Activated CD8-positive, alpha-beta T cell treated with anti-CD3 and anti-CD28 coated beads for 36 hours (primary cell): Measurements from ENCODE around the gene LMTK2. TPM values are rescaled to one million over a fixed set of nuclear protein-coding genes. Genes with fewer than 3 reads are reported as not detected.

Experiments used
- ATAC-seq: fragments of 200-7000 bp; cut with Tn5 transposase; one replicate; pipeline ENCODE4 v1.10.0; 2021; ENCODE audit warnings: mild to moderate bottlenecking, moderate library complexity
- CTCF ChIA-PET: fragments of 350-600 bp; sonication (Branson Sonifier 250); formaldehyde crosslinking; loops from one replicate; lab custom pipeline; 2021; ENCODE audit warnings: antibody characterized with exemption; lab: Charles Lee
- POLR2A ChIA-PET: fragments of 350-600 bp; sonication (Branson Sonifier 250); formaldehyde crosslinking; loops from one replicate; lab custom pipeline; 2021; ENCODE audit warnings: antibody characterized with exemption; lab: Charles Lee
- DNase-seq: peaks from one replicate; pipeline ENCODE4 v3.0.0-alpha.2; 2020
- H3K27ac Mint-ChIP-seq: one replicate; pipeline ENCODE4 v1.8.0; 2021; ENCODE audit warnings: mild to moderate bottlenecking, mixed read lengths
- H3K27me3 Mint-ChIP-seq: one replicate; pipeline ENCODE4 v1.8.0; 2021; ENCODE audit warnings: mixed read lengths
- H3K36me3 Mint-ChIP-seq: one replicate; pipeline ENCODE4 v1.8.0; 2021; ENCODE audit warnings: low read depth, mixed read lengths
- H3K4me1 Mint-ChIP-seq: one replicate; pipeline ENCODE4 v1.8.0; 2021; ENCODE audit warnings: low read depth, mixed read lengths
- H3K4me3 Mint-ChIP-seq: one replicate; pipeline ENCODE4 v1.8.0; 2021; ENCODE audit warnings: mild to moderate bottlenecking, moderate library complexity, mixed read lengths
- H3K9me3 Mint-ChIP-seq: one replicate; pipeline ENCODE4 v1.8.0; 2021; ENCODE audit warnings: mixed read lengths
- intact Hi-C: fragments of 100-400 bp; cut with micrococcal nuclease; formaldehyde crosslinking; loops from one replicate; pipeline ENCODE4 v1.10.0; 2022
- total RNA-seq, 2 experiments: library from RNA; stranded (reverse); gene quantifications; one replicate each; pipeline ENCODE4 v1.2.3, GENCODE V29; 2021
- TF ChIP-seq, protein P1 (sequence below): fragments of 200-600 bp; IDR thresholded peaks from one replicate; pipeline ENCODE4 v1.8.0; 2022; ENCODE audit warnings: antibody characterized with exemption, mild to moderate bottlenecking

Gene LMTK2
- total RNA-seq, 2 experiments from 2014 or later: 9.4 to 11.5 TPM

DNA sequence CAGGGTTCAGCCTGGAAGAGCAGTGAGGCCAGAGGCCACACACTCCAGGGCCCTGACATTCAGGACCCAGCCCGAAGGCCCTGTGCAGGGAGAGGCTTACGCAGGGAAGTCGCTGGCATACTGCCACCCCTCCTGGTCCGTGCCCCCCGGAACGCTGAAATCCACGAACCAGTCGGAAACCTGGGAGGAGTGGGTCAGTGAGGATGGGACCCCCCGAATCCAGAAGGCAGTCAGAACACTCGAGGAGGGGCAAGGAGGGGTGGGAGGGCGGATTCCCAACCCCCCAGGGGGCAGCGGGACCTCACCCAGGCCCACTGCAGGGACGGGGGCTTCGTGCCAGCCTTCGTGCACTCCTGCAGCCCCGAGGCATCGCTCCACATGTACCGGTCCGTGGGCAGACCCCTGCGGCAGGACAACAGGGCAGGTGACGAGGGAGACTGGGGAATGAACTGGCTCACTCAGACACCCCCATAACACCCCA is 118.1 kb downstream of the LMTK2 start:
- ATAC-seq (no peak), DNase-seq (no peak)
- ChIA-PET POLR2A (no interaction called here), CTCF (no interaction called here)
- no peak overlapping the region for H3K27ac Mint-ChIP-seq
- TF ChIP-seq, protein P1, sequence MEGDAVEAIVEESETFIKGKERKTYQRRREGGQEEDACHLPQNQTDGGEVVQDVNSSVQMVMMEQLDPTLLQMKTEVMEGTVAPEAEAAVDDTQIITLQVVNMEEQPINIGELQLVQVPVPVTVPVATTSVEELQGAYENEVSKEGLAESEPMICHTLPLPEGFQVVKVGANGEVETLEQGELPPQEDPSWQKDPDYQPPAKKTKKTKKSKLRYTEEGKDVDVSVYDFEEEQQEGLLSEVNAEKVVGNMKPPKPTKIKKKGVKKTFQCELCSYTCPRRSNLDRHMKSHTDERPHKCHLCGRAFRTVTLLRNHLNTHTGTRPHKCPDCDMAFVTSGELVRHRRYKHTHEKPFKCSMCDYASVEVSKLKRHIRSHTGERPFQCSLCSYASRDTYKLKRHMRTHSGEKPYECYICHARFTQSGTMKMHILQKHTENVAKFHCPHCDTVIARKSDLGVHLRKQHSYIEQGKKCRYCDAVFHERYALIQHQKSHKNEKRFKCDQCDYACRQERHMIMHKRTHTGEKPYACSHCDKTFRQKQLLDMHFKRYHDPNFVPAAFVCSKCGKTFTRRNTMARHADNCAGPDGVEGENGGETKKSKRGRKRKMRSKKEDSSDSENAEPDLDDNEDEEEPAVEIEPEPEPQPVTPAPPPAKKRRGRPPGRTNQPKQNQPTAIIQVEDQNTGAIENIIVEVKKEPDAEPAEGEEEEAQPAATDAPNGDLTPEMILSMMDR: no peak
- H3K9me3 Mint-ChIP-seq: no peaks in the 10 kb centered on the region
- H3K36me3 Mint-ChIP-seq: peaks cover 5% of the 10 kb centered on the region
- H3K4me1 Mint-ChIP-seq: no peaks in the 10 kb centered on the region
- no peaks in the 10 kb centered on the region for H3K27me3 Mint-ChIP-seq
- no peak overlapping the region for H3K4me3 Mint-ChIP-seq
- intact Hi-C loops: no loop called here

DNA sequence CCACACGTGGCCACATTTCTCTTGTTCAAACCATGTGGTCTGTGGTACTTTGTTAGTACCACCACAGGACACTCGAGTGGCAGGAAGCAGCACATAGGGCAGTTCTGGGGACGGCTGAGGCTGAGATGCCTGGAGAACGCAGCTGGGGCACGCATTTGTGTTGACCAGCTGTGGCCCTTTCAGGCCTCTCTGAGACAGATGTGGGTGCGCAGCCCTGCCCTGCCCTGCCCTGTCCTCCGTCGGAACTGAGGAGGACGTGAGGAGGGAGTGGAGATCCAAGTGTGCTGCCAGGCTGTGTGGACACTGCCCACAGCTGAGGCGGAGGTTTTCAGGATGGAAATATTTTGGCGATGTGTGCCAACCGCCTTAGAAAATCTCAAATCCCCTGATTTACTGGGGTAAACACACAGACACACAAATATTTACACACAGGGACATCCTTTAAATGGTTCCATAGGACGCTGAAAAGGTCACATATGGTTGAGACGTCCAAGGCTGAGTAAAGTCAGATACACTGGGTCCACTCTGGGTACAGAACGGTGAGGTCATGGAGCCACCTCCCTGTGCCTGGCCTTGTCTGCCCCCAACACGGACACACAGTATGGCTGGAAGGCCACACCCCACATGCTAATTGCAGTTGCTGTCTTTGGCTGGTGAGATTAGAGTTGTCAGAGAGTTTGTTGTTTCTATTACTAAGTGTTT is 119.4 kb downstream of the LMTK2 start:
- ChIA-PET CTCF (no interaction called here), POLR2A (no interaction called here)
- Mint-ChIP-seq H3K4me1 (no peaks in the 10 kb centered on the region), H3K27me3 (no peaks in the 10 kb centered on the region), H3K27ac (no peak overlapping the region), H3K4me3 (no peak overlapping the region), H3K36me3 (peaks cover 5% of the 10 kb centered on the region), H3K9me3 (no peaks in the 10 kb centered on the region)
- TF ChIP-seq, protein P1: no peak
- intact Hi-C loops: no loop called here
- DNase-seq (no peak), ATAC-seq (no peak)

DNA sequence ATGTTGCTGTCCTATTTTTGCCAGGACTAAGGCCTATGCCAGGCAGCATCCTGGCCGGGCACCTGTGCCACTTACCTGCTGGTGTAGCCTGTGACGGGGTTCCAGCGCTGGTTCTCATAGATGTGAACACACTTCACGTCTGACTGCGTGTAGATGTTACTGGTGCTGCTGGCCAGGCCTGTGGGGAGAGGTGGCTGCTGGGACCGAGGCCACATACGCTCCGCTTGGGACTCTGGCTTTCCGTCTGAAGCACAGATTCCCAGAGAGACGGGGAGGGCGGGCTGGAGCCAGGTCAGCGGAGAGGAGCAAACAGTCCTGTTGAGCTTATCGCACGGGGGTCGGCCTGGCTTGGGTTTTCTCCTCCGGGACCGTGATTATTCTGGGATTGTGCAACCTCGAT is 121.3 kb downstream of the LMTK2 start:
- no peak overlapping the region for H3K4me3 Mint-ChIP-seq
- H3K27ac Mint-ChIP-seq: no peak overlapping the region
- H3K27me3 Mint-ChIP-seq: no peaks in the 10 kb centered on the region
- POLR2A ChIA-PET: interaction anchor here (0.8 kb wide), 2 partner anchors 10 to 14 kb away, joined by 3 read pairs; no protein-coding TSS in a partner anchor
- no peaks in the 10 kb centered on the region for H3K4me1 Mint-ChIP-seq
- ATAC-seq: no peak
- DNase-seq: no peak
- CTCF ChIA-PET: no interaction called here
- TF ChIP-seq, protein P1: no peak
- H3K9me3 Mint-ChIP-seq: no peaks in the 10 kb centered on the region
- no peaks in the 10 kb centered on the region for H3K36me3 Mint-ChIP-seq
- intact Hi-C loops: no loop called here

DNA sequence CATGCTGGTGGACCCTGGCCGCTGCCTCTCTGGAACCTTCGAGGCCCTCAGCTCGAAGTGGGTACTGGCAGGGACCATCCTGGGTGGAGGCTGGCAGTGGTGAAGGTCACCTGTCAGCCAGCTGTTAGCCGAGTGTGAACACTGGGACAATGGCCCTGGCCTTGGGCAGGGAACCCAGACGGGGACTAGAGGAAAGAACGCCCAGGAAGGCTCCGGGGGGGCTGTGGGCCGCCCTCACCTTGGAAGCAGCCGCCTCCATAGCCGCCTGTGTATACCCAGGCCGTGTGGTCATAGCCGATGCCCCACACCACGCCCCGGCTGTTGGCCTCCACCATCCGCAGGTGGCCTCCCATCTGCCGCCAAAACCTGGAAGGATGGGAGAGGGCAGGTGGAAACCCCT is 122.1 kb downstream of the LMTK2 start:
- ATAC-seq (no peak), DNase-seq (no peak)
- TF ChIP-seq, protein P1: no peak
- H3K27me3 Mint-ChIP-seq: no peaks in the 10 kb centered on the region
- intact Hi-C loops: no loop called here
- H3K4me3 Mint-ChIP-seq: no peak overlapping the region
- no peaks in the 10 kb centered on the region for H3K36me3 Mint-ChIP-seq
- H3K27ac Mint-ChIP-seq: no peak overlapping the region
- H3K9me3 Mint-ChIP-seq: no peaks in the 10 kb centered on the region
- CTCF ChIA-PET: no interaction called here
- H3K4me1 Mint-ChIP-seq: no peaks in the 10 kb centered on the region
- POLR2A ChIA-PET: interaction anchor here (0.8 kb wide), 1 partner anchor 10 kb away, joined by 3 read pairs; no protein-coding TSS in a partner anchor

DNA sequence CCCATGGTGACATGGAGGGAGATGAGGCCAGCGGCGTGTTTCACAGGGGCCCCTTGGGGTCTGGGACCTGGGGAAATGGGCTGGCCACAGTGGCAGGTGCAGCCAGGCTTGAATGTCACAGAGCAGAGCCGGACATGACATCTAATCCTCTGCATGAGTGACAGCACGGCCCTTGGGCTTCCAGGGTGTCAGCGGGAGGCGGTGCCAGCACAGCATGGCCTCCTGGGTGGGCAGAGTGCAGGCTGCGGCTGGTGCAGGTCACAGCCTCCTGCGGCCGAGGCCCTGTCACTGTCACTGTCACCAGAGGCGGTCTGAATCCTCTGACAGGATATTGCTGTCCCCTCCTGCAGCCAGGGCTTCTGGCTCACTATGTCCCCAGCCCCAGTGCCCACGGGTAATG is 122.8 kb downstream of the LMTK2 start:
- no peaks in the 10 kb centered on the region for H3K9me3 Mint-ChIP-seq
- POLR2A ChIA-PET: no interaction called here
- H3K4me1 Mint-ChIP-seq: no peaks in the 10 kb centered on the region
- no peak overlapping the region for H3K27ac Mint-ChIP-seq
- no peak for DNase-seq
- CTCF ChIA-PET: no interaction called here
- H3K27me3 Mint-ChIP-seq: no peaks in the 10 kb centered on the region
- no peak overlapping the region for H3K4me3 Mint-ChIP-seq
- H3K36me3 Mint-ChIP-seq: no peaks in the 10 kb centered on the region
- TF ChIP-seq, protein P1: no peak
- intact Hi-C loops: no loop called here
- ATAC-seq: no peak
